WTC11 (cell line): Measurements from ENCODE around the gene FOCAD. TPM values are rescaled to one million over a fixed set of nuclear protein-coding genes. Genes with fewer than 3 reads are reported as not detected.

Experiments used
- ATAC-seq: fragments of 200-7000 bp; cut with Tn5 transposase; 2 replicates; pipeline ENCODE4 v1.10.0; 2021; ENCODE audit warnings: mild to moderate bottlenecking, moderate library complexity
- CTCF ChIA-PET: fragments of 300-600 bp; sonication (Branson Sonifier 250); formaldehyde crosslinking; loops from one replicate; lab custom pipeline; 2021; ENCODE audit warnings: antibody characterized with exemption; lab: Charles Lee
- POLR2A ChIA-PET: fragments of 350-600 bp; sonication (Branson Sonifier 250); formaldehyde crosslinking; loops from one replicate; lab custom pipeline; 2021; ENCODE audit warnings: antibody characterized with exemption; lab: Charles Lee
- DNase-seq: peaks from one replicate; pipeline ENCODE4 v3.0.0; 2021; ENCODE audit warnings: low spot score
- H3K27ac Mint-ChIP-seq: 2 replicates; pipeline ENCODE4 v1.8.0; 2021; ENCODE audit warnings: mixed read lengths
- H3K27me3 Mint-ChIP-seq: 2 replicates; pipeline ENCODE4 v1.8.0; 2021; ENCODE audit warnings: low read depth, mild to moderate bottlenecking, moderate library complexity, mixed read lengths
- H3K36me3 Mint-ChIP-seq: 2 replicates; pipeline ENCODE4 v1.8.0; 2021; ENCODE audit warnings: mixed read lengths
- H3K4me1 Mint-ChIP-seq: 2 replicates; pipeline ENCODE4 v1.8.0; 2022; ENCODE audit warnings: mixed read lengths
- H3K4me3 Mint-ChIP-seq: 2 replicates; pipeline ENCODE4 v1.8.0; 2021; ENCODE audit warnings: mild to moderate bottlenecking, moderate library complexity, mixed read lengths
- H3K9me3 Mint-ChIP-seq: 2 replicates; pipeline ENCODE4 v1.8.0; 2021; ENCODE audit warnings: mixed read lengths
- ARID4B ChIP-seq: sonication (generic); formaldehyde crosslinking; IDR thresholded peaks from 2 replicates; pipeline ENCODE4 v1.8.0; 2023; ENCODE audit warnings: missing genetic modification reagents, mild to moderate bottlenecking, borderline replicate concordance
- ATF1 ChIP-seq: sonication (generic); formaldehyde crosslinking; IDR thresholded peaks from 2 replicates; pipeline ENCODE4 v1.8.1; 2023; ENCODE audit warnings: mild to moderate bottlenecking, moderate library complexity, missing genetic modification reagents
- CBFB ChIP-seq: sonication (generic); formaldehyde crosslinking; IDR thresholded peaks from 2 replicates; pipeline ENCODE4 v1.8.1; 2022; ENCODE audit warnings: mild to moderate bottlenecking, low read depth, missing genetic modification reagents
- ERG ChIP-seq: fragments of 250-450 bp; sonication (Bioruptor Pico); IDR thresholded peaks from 2 replicates; pipeline ENCODE4 v1.8.0; 2021; ENCODE audit warnings: mild to moderate bottlenecking
- FOXP4 ChIP-seq: sonication (generic); formaldehyde crosslinking; IDR thresholded peaks from 2 replicates; pipeline ENCODE4 v1.8.0; 2022; ENCODE audit warnings: mild to moderate bottlenecking, missing genetic modification reagents
- GABPB1 ChIP-seq: sonication (generic); formaldehyde crosslinking; IDR thresholded peaks from 2 replicates; pipeline ENCODE4 v1.8.1; 2023; ENCODE audit warnings: mild to moderate bottlenecking, missing genetic modification reagents
- HMGXB4 ChIP-seq: sonication (generic); formaldehyde crosslinking; IDR thresholded peaks from 2 replicates; pipeline ENCODE4 v1.8.1; 2023; ENCODE audit warnings: mild to moderate bottlenecking, moderate library complexity, missing genetic modification reagents
- MXD4 ChIP-seq: fragments of 250-450 bp; sonication (Bioruptor Pico); IDR thresholded peaks from 2 replicates; pipeline ENCODE4 v1.8.0; 2021; ENCODE audit warnings: mild to moderate bottlenecking, moderate library complexity, borderline replicate concordance
- RELA ChIP-seq: sonication (generic); formaldehyde crosslinking; IDR thresholded peaks from 2 replicates; pipeline ENCODE4 v1.8.1; 2022; ENCODE audit warnings: missing genetic modification reagents, mild to moderate bottlenecking, borderline replicate concordance
- RORB ChIP-seq: fragments of 250-450 bp; sonication (Bioruptor Pico); IDR thresholded peaks from 2 replicates; pipeline ENCODE4 v1.9.0; 2021; ENCODE audit warnings: mild to moderate bottlenecking
- STAT6 ChIP-seq: sonication (generic); formaldehyde crosslinking; conservative IDR thresholded peaks from 2 replicates; pipeline ENCODE4 v1.8.1; 2023; ENCODE audit warnings: mild to moderate bottlenecking, low read depth, missing genetic modification reagents, moderate library complexity
- USF2 ChIP-seq: sonication (generic); formaldehyde crosslinking; IDR thresholded peaks from 2 replicates; pipeline ENCODE4 v1.8.1; 2023; ENCODE audit warnings: mild to moderate bottlenecking, missing genetic modification reagents, moderate library complexity
- ZBTB21 ChIP-seq: sonication (generic); formaldehyde crosslinking; IDR thresholded peaks from 2 replicates; pipeline ENCODE4 v1.8.1; 2023; ENCODE audit warnings: mild to moderate bottlenecking, missing genetic modification reagents, borderline replicate concordance
- ZNF138 ChIP-seq: sonication (generic); formaldehyde crosslinking; conservative IDR thresholded peaks from 2 replicates; pipeline ENCODE4 v1.8.1; 2022; ENCODE audit warnings: mild to moderate bottlenecking, moderate library complexity, missing genetic modification reagents
- ZNF219 ChIP-seq: sonication (generic); formaldehyde crosslinking; IDR thresholded peaks from 2 replicates; pipeline ENCODE4 v1.8.0; 2023; ENCODE audit warnings: missing genetic modification reagents, mild to moderate bottlenecking, borderline replicate concordance
- ZNF232 ChIP-seq: sonication (generic); formaldehyde crosslinking; IDR thresholded peaks from 2 replicates; pipeline ENCODE4 v1.8.0; 2022; ENCODE audit warnings: mild to moderate bottlenecking, missing genetic modification reagents
- total RNA-seq: library from RNA; stranded (reverse); gene quantifications from 3 replicates; pipeline ENCODE4 v1.2.3, GENCODE V29; 2021

The FOCAD gene
- total RNA-seq, 1 experiment from 2014 or later, result 34.3 TPM

- CTCF ChIA-PET, result interaction anchor here (0.8 to 2.7 kb wide), 4 partner anchors 8 to 324 kb away, joined by 3 to 11 read pairs (median 5); no protein-coding TSS in a partner anchor
Measured at GRCh38 chr9:20948703-20949102, 264.6 kb downstream of the FOCAD start.

More at GRCh38 chr9:20948703-20949102, 264.6 kb downstream of the FOCAD start:
- H3K4me3 Mint-ChIP-seq, result peak overlapping the region; percentile 10; the same call in 1 of the 2 replicates
- POLR2A ChIA-PET, result no interaction called here
- H3K36me3 Mint-ChIP-seq, result peaks cover 28% of the 10 kb centered on the region
- H3K4me1 Mint-ChIP-seq, result peaks cover 52% of the 10 kb centered on the region
- ATAC-seq (peak; percentile 97), DNase-seq (no peak)
- H3K9me3 Mint-ChIP-seq, result no peaks in the 10 kb centered on the region
- no peaks in the 10 kb centered on the region for H3K27me3 Mint-ChIP-seq
- no peak for TF ChIP-seq MXD4 (CRISPR knock-in tag)
- no peak for TF ChIP-seq ERG (CRISPR knock-in tag)
- no peak for TF ChIP-seq ATF1 (CRISPR knock-in tag)
- TF ChIP-seq FOXP4 (CRISPR knock-in tag), result no peak
- no peak for TF ChIP-seq RORB (CRISPR knock-in tag)
- TF ChIP-seq HMGXB4 (CRISPR knock-in tag), result no peak
- no peak for TF ChIP-seq USF2
- no peak for TF ChIP-seq ARID4B (CRISPR knock-in tag)
- no peak for TF ChIP-seq RELA (CRISPR knock-in tag)
- no peak for TF ChIP-seq STAT6 (CRISPR knock-in tag)
- TF ChIP-seq ZNF219, result no peak
- TF ChIP-seq ZNF232 (CRISPR knock-in tag), result no peak
- no peak for TF ChIP-seq GABPB1 (CRISPR knock-in tag)
- TF ChIP-seq ZNF138 (CRISPR knock-in tag), result no peak
- no peak for TF ChIP-seq CBFB (CRISPR knock-in tag)
- no peak for TF ChIP-seq ZBTB21 (CRISPR knock-in tag)
- TF ChIP-seq, all 79 proteins: peak for 0
- 0 out of 2 replicates have a peak overlapping the region, but pooled peaks have one; percentile 14 for H3K27ac Mint-ChIP-seq
